HEK293 (cell line): ENCODE data around the gene SYNPO.

Experiments used
- CTCF ChIP-seq: fragments of 450-650 bp; formaldehyde crosslinking; IDR thresholded peaks from 2 replicates; pipeline ENCODE4 v1.5.1; 2016; ENCODE audit warnings: missing biosample characterization, missing genetic modification characterization
- KLF8 ChIP-seq: fragments of 450-650 bp; formaldehyde crosslinking; IDR thresholded peaks from 2 replicates; pipeline ENCODE4 v1.5.1; 2016; ENCODE audit warnings: missing biosample characterization, missing genetic modification characterization
- PBX3 ChIP-seq: sonication (generic); formaldehyde crosslinking; IDR thresholded peaks from 2 replicates; pipeline ENCODE4 v1.8.1; 2022; ENCODE audit warnings: mild to moderate bottlenecking, moderate library complexity, missing genetic modification reagents
- REST ChIP-seq: fragments of 450-650 bp; formaldehyde crosslinking; IDR thresholded peaks from 2 replicates; pipeline ENCODE4 v1.5.1; 2016; ENCODE audit warnings: missing biosample characterization, missing genetic modification characterization
- SETDB1 ChIP-seq: IDR thresholded peaks from one replicate; pipeline ENCODE4 v1.6.1; 2017; ENCODE audit warnings: mild to moderate bottlenecking, low read length, moderate library complexity, mixed read lengths; ENCODE audit not compliant: insufficient read length
- ZBTB20 ChIP-seq: fragments of 450-650 bp; formaldehyde crosslinking; IDR thresholded peaks from 2 replicates; pipeline ENCODE4 v1.5.1; 2016; ENCODE audit warnings: missing biosample characterization, missing genetic modification characterization
- ZNF138 ChIP-seq: fragments of 450-650 bp; formaldehyde crosslinking; IDR thresholded peaks from 2 replicates; pipeline ENCODE4 v1.5.1; 2016; ENCODE audit warnings: missing biosample characterization, missing genetic modification characterization, borderline replicate concordance
- ZNF391 ChIP-seq: fragments of 450-650 bp; formaldehyde crosslinking; IDR thresholded peaks from 2 replicates; pipeline ENCODE4 v1.5.1; 2016; ENCODE audit warnings: low read depth, missing biosample characterization, missing genetic modification characterization, borderline replicate concordance
- ZNF548 ChIP-seq: fragments of 450-650 bp; formaldehyde crosslinking; IDR thresholded peaks from 2 replicates; pipeline ENCODE4 v1.5.1; 2016; ENCODE audit warnings: missing biosample characterization, missing genetic modification characterization
- ZNF837 ChIP-seq: fragments of 450-650 bp; formaldehyde crosslinking; IDR thresholded peaks from 2 replicates; pipeline ENCODE4 v1.5.1; 2016; ENCODE audit warnings: missing biosample characterization, missing genetic modification characterization
- ZXDB ChIP-seq: fragments of 450-650 bp; formaldehyde crosslinking; IDR thresholded peaks from 2 replicates; pipeline ENCODE4 v1.5.1; 2016; ENCODE audit warnings: missing biosample characterization, missing genetic modification characterization

- TF ChIP-seq KLF8 (tag by site-specific recombination): no peak
- no peak for TF ChIP-seq CTCF (tag by site-specific recombination)
- TF ChIP-seq REST (tag by site-specific recombination): no peak
- TF ChIP-seq PBX3 (CRISPR knock-in tag): no peak
- no peak for TF ChIP-seq ZXDB
- no peak for TF ChIP-seq ZNF837 (tag by site-specific recombination)
- TF ChIP-seq ZNF391 (tag by site-specific recombination): no peak
- no peak for TF ChIP-seq SETDB1
- TF ChIP-seq ZNF548: no peak
- no peak for TF ChIP-seq ZNF138 (tag by site-specific recombination)
- no peak for TF ChIP-seq ZBTB20 (tag by site-specific recombination)
These were observed 22.3 kb upstream of the SYNPO start for GRCh38 chr5:150618163-150618562.
